Measurements from ENCODE around the gene GAS7. TPM values are rescaled to one million over a fixed set of nuclear protein-coding genes. Genes with fewer than 3 reads are reported as not detected.
"Not testable (repeated sequence)": the region's sequence is repeated elsewhere in the genome, so short reads cannot be mapped to it uniquely, and the experiment has no call there.

Gene GAS7
- total RNA-seq, 1 experiment from 2014 or later = 0.23 TPM

GRCh38 chr17:10073941-10074340, 124.5 kb downstream of the GAS7 start:
- DNase-seq (ENCODE audit: low read depth) = no peak

DNA sequence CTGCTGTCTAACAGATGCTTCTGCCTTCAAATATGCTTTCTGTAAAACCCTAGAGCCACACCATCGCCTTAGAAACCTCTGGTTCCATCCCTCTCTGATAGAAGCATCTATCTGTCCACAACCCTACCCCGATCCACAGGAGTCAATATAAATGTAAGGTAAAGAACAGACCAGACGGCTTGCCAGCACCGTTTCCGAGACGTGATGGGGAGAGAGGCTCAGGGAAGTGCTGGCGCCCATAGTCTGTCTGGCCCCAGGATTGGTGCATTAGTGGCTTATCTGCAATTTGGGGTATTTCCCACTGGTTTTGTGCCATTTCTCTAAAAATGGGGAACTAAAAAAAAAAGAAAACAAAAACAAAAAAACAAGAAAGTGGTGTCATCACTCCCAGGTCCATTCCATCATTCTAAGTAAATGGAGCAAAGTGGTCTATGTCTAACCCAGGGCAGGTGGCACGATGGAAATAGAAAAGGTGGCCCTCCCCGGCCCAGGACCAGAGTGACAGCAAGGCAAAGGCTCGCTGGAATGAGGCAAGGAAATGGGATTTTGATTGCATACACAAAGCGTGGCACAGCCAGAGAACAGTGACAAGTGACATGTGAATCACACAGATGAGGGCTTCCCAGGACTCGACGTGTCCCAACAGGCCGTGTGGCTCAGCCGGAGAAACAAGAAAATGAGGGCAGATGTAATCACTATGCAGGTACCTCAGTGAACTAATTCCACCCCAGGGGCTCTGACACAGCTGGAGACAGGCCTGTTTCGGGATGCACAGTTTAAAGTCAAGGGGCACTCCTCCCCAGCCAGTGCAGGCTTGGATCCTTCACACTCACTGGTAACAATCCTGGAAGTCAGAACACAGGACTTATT, 125.6 kb downstream of the GAS7 start:
- DNase-seq (ENCODE audit: low read depth) = no peak

DNA sequence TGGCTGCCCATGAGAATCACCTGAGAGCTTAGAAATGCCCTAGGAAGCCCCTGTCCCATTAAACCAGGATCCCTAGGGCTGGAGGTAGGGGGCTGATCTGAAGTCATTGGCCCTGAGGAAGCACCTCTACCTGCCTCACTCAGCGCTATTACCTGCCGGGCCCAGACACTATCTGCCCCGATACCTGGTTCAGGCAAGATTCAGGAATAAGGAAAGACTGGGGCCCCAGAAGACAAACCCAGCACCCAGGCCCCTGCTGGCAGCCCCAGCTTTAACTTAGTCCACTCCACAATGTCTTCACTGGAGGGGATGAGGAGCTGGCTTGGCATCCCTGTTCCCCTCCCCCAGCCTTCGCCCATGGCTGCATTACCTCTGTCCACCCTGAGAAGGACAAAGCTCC, 126.3 kb downstream of the GAS7 start:
- no peak for DNase-seq (ENCODE audit: low read depth)

DNA sequence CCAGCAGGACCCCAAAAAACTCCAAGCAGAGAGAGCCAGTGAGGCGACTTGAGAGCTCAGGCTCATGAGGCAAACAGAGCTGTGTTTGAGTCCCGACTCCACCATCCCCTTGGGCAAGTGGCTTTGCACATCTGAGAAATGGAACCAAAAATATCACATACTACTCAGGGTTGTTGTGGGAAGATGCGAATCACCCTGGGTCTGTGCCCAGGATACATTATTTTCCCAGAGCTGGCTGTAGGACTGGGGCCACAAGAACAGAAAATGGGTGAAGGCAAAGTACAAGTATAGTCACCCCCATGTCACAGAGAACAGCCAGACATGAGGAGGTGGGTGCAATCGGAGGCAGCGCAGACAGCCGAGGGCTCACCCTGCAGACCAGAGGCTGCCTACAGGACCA, 127.3 kb downstream of the GAS7 start:
- no peak for DNase-seq (ENCODE audit: low read depth)

DNA sequence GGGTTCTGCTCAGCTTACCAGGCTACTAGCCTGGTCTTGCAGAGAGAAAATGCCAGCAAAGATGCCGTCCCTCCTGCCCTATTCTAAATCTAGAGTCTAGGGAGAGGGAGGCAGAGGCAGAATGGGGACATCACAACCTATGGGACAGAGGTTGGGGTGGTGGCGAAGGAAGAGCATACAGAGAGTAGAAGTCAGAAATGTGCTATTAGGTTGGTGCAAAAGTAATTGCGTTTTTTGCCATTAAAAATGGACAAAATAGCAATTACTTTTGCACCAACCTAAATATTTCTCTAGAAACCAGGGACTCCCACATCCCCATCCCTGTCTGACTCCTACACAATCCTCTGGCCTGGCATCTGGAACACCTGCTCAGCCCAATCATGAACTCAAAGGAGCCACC, 127.7 kb downstream of the GAS7 start:
- no peak for DNase-seq (ENCODE audit: low read depth)

- DNase-seq (ENCODE audit: low read depth) = no peak
These were observed 129.1 kb downstream of the GAS7 start for GRCh38 chr17:10069301-10069700.

- DNase-seq (ENCODE audit: low read depth) = no peak
These were observed 130.8 kb downstream of the GAS7 start for GRCh38 chr17:10067446-10068143.

DNA sequence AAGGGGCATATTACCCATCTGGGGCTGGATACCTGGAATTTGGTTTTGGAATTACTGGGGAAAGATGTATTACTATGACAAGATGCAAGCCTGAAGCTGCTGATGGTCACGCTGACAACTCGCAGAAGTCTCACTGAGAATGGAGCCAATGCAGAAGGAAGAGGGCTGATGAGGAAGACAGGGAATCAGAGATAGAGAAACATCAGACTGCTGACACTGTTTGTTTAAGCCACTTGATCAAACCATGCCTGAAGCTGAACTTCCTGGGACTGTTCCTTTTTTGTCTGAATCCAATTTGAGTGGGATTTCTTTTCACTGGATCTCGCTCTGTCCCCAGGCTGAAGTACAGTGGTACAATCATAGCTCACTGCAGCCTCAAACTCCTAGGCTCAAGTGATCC, 133.9 kb downstream of the GAS7 start:
- no peak for DNase-seq (ENCODE audit: low read depth)

DNA sequence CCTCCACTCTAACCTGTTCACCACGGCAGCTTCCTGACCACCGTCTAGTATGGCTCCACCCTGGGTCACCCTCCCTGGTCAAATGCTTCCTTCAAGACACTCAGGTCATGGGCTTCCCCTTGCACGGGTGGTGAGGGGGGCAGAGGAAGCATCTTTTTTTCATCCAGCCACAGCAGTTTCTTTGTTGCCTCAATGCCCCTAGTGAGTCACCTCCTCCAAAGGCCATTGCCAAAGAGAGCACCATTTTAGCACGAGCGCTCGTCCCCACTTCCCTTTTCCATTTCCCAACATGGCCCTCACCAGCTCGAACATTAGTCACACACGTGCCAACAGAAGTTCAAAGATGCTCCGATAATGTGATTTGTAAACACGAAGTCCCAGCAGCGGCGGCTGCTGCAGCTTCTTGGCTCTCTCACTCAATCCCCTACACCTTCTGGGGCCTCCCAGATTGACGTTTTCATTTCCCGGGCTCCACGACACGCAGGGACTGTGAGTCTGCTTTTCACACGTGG, 134.6 kb downstream of the GAS7 start:
- no peak for DNase-seq (ENCODE audit: low read depth)

- DNase-seq (ENCODE audit: low read depth) = no peak
These were observed 135.6 kb downstream of the GAS7 start for GRCh38 chr17:10062691-10063385.

DNA sequence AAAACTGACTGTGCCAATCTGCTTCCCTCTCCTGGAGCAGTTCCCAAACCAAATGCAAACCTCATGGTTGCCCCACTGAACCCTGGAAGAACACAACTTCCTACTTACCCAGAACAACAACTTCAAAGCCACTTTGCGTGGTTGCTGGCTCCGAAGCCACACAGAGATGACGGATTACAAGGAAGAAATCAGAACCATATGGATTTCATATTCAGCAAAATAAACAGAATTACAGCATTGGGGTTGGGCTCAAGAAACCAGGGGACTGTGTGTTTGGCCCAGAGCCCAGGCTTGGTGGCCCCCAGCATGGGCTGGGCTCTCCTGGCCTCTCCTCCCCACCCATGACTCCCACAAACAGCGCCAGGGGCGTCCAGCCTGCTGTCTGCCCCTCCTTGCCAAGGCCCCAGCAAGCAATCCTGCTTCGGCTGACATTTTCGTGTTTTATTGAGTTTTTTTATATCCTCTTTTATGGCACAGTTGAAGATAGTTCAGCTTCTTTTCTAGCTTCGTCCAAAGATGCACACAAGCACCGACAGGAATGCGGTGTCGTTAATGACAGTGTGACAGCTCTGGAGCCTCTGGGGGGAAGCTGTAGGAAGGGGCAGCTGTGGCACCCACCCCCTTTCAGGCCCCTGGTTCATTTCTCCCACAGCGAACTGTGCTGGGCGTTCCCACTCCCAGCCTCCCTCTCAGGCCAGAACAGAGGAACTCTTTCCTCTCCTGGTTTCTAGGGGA, 137.1 kb downstream of the GAS7 start:
- DNase-seq (ENCODE audit: low read depth) = no peak

DNA sequence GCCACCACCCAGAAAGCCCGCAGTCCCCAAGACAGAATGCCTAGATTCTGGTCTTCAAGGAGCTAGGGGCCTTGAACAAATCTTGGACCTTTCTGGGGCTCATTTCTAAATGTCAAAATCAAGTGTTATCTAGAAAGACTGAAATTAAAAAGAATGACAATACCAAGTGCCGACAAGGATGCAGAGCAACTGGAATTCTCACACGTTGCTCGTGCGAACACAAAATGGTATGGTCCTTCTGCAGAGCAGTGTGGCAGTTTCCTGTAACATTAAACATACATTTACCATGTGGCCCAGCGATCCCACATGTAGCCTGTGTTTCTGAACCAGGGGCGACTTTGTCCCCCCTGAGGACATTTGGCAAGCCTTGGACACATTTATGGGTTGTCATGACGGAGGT, 137.9 kb downstream of the GAS7 start:
- no peak for DNase-seq (ENCODE audit: low read depth)

DNA sequence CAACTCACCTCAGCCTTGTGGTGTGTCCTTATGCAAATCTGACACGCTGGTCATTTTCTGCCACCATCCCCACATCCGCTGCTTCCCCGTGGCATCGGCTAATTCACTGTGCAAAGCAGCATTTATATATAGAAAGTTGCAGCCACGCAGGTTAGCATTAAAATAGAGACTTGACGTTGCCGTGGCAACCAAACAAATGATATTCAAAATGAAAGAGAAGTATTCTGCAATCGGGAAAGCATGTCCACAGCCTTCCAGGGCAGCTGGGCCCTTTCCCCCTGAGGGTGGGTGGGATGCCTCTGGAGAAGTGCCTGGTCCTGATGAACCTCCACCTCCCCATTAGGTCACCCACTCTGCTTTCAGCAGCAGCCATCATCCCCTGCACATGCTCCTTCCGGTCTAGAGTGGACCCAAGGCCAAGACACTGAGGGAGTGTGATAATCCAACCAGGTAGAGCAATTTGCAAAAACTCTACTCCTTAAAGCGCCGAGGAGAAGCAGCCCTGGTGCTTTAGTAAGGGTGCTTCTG, 138.7 kb downstream of the GAS7 start:
- DNase-seq (ENCODE audit: low read depth) = no peak

- DNase-seq (ENCODE audit: low read depth) = no peak
These were observed 139.3 kb downstream of the GAS7 start for GRCh38 chr17:10058921-10059683.

DNA sequence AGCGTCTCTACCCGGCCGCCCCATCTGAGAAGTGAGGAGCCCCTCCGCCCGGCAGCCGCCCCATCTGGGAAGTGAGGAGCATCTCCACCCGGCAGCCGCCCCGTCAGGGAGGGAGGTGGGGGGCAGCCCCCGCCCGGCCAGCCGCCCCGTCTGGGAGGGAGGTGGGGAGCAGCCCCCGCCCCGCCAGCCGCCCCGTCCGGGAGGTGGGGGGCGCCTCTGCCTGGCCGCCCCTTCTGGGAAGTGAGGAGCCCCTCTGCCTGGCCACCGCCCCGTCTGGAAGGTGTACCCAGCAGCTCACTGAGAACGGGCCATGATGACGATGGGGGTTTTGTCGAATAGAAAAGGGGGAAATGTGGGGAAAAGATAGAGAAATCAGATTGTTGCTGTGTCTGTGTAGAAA, 140.9 kb downstream of the GAS7 start:
- not testable (repeated sequence) for DNase-seq (ENCODE audit: low read depth)

DNA sequence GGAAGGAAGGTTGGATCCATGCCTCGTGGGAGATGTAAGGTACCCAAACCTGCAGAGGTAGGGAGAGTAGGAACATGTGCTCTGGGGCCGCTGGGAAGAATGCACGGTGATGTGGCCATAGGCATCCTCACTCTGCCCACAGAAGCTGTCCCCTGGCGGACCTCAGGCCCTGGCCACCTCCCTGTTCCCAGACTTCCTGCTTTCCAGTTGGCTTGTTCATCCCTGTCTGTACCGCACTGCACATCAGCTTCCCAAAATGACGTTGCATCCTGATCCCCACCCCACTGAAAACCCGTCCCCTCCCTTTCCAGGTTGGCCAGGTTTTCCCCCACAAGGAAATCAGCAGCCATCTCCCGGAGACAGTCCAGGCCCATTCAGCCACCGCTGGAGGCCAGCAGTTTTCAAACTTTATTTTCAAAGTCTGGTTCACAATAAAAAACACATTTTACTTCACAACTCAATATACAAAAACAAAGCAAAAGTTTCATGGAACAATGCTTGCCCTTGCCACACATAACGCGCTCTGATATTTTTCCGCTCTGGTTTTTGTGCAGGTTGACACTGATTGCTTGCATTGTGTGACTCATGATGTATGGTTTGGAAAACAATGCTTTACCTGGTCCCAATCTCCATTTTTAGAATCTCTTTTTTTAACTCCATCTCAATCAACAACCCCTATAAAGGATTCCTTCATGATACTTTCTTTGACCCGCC, 143.0 kb downstream of the GAS7 start:
- no peak for DNase-seq (ENCODE audit: low read depth)

DNA sequence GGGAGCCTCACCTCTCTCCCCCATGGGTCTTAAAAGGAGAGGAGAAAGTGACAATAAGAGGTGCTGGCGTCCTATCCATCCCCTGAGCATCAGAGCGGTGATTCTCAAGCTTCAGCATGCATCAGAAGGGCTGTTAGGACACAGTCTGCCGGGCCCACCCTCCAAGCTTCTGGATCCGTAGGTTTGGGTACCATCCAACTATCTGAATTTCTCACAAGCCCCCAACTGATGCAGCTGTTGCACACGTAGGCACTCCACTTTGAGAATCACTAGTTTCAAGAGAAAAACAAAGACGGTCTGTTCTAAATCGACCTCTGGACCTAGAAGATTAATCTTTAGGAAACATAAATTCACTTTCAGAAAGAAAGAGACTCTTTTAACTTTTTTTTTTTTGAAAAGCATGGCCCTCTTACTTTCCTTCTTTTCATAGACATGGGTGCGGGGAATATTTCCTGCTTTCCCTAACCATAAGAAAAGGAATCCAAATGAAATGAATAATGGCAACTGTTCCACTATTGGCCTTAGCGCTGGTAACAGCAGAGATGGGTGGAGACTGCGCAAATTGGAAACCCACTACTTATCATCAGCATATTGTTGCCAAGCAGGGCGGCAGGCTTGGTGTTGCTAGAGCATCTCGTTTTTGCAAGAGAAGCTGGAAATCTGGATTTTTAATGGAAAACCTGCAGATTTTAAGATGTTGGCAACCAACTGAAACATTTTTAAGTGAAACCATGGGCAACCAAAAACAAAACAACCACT, 144.4 kb downstream of the GAS7 start:
- no peak for DNase-seq (ENCODE audit: low read depth)

- DNase-seq (ENCODE audit: low read depth) = no peak
These were observed 146.1 kb downstream of the GAS7 start for GRCh38 chr17:10052106-10052813.

All from LHCN-M2 (cell line).